ENCODE results near the gene NOC3L.

NOC3L gene

DNA sequence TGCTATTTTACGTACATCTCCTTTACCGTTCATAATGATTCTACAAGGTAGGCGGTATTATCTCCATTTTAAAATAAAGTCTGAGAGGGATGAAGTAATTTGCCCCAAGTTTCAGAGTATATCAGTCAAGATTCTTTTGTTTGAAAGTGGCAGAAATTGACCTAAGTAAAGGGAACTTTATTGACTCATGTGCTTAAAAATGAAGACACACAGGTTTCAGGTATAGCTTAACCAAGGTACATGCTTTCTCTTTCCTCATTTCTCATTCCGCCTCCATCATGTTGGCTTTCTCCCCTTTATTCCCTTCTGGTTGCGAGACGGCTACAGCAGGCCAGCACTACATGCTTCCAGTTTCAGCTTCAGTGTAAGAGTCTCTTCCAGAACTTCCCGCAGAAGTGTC, 77.5 kb downstream of the NOC3L start:
- WGBS (ENCODE audit: insufficient coverage, insufficient read length) = no CpG with 5 or more reads among the region's 7 CpGs
- H3K36me3 ChIP-seq (ENCODE audit: control insufficient read depth, insufficient read depth, low read length) = no peaks in the 10 kb centered on the region
- H3K9me3 ChIP-seq (ENCODE audit: control insufficient read depth, insufficient read depth, low read length) = no peaks in the 10 kb centered on the region
- H3K4me1 ChIP-seq (ENCODE audit: control insufficient read depth, insufficient read depth, low read length) = peaks cover 2% of the 10 kb centered on the region
- no peaks in the 10 kb centered on the region for H3K27me3 ChIP-seq (ENCODE audit: control insufficient read depth, insufficient read depth, low read length)
- H3K4me3 ChIP-seq (ENCODE audit: low read length) = no peak overlapping the region
- H3K27ac ChIP-seq (ENCODE audit: low read length) = no peak overlapping the region
- no peak for DNase-seq (ENCODE audit: low read depth, low spot score)
